NCI-H526 (cell line): ENCODE results near the gene TIAL1.
"Not testable (repeated sequence)": the region's sequence is repeated elsewhere in the genome, so short reads cannot be mapped to it uniquely, and the experiment has no call there.

ENCODE experiments used
- DNase-seq, 2 experiments: peaks; one replicate each; lab custom pipeline; 2025; lab: John Stamatoyannopoulos, UW

Gene TIAL1

GRCh38 chr10:119549247-119549999 lies 47.3 kb downstream of the TIAL1 start:
- DNase-seq, result no peak

GRCh38 chr10:119546009-119546408 lies 50.8 kb downstream of the TIAL1 start:
- DNase-seq, result no peak

- DNase-seq, result no peak
Measured at GRCh38 chr10:119545310-119545709, 51.5 kb downstream of the TIAL1 start.

DNA sequence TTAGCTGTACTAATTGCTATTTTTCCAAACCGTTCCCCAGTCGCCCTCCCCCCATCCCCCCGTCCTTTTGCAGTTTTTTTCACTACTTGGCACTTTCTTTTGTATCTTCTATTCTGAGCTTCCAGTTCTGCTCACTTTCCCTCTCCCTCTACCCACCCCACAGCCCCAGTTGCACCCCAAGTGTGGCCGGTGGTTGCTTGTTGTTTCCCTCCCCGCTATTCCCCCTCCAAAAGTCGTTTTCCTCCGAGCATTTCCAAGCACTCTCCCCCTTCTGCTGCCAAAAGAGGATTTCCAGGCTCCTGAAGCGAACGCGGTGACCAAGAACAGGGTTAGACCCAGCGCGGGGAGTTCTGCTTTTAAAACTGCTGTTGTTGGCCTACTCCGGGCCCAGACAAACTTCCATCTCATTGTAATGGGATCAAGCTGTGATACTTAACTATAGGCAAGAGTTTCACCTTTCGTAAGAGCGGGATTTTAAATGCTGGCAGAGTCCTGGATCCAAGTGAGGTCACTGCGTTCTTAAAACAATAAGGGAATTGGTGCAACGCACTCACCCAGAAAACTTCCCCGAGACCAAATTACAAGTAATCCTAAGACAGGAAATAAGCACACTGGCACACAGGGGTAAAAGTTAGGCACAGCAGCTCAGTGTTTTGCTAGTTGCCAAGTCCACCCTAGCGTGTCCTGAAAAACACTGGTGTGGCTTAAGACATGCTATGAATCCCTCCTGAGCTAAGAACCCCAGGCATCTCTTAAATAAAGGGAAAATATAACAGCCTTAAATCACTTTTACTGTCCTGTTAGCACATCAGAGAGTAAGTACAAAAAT lies 52.7 kb downstream of the TIAL1 start:
- no peak for DNase-seq

- peak in 1 of 2 experiments; percentile 68 for DNase-seq
Measured at GRCh38 chr10:119542988-119543813, 53.6 kb downstream of the TIAL1 start.

DNA sequence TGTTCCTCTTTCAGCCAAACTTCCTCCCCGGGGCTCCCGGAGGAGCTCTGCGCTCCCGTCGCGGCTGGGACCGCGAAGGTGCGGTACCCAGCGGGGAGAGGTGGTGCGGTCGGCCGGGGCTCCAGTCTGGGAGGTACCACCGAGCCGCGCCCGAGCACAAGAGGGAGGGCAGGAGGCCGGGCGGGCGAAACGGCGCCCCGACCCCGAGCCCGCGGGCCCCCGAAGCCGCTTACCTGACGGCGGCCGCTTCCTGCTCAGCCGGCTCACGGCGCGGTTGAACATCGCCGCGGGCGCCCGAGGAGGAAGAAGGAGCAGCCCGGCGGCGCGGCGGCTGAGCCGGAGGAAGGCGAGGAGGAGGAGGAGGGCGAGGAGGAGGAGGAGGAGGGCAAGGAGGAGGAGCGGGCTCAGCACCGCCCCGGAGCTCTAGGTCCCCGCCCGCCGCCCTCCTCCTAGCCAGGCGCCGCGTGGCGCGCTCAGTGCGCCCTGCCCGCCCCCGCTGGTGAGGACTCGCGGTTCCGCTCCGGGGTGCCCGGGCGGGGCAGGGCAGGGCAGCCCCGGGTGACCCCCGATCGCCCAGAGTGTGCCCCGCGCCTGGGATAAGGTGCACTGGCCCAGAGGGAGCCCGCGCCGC lies 54.3 kb downstream of the TIAL1 start, which contains the start of gene RGS10:
Gene RGS10, minus strand, starts transcription at position 363 of the 631 bp plus-strand sequence. Its CDS starts 81 bp downstream, at position 282.
- DNase-seq, result peak in 1 of 2 experiments; percentile 68

DNA sequence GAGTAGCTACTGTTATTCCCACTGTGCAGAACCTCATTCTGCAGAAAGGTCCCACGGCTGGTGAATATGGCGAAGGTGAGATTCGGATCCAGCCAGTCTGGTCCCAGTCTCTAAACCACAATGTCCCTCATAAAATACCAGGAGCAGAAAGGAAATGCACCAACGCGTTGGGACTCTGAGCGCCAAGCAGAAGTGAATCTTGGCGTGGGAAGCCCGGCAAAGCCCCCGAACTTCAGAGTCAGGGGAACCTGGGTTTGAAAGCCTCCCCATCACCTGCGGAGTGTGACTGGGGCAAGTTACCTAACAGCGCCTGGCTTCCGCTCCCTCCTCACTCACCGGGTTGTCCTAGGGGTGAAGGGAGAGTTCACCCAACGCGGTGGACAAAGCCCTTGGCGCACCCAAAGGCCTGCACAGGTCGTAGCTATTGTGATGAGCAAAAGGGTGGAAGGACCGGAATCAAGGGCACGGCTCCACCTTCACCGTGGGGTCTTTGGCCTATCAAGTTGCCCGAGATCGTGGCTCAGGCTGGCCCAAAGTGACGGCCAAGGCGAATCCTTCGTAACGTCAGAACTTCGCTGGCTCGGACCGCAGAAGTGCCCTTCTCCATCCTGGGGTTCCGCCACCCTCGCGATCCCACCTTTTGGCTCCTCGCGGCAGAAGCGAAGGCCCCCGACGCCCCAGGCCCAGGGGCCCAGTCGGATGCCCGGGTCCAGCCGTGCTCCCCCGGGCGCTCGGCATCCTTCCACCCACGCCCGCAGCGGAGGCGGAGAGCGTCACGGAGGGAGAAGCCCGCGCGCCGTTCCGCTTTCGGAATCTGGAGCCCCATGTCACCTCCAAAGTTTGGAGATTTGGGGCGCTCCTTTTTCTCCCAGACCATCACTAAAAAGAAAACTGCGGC lies 55.1 kb downstream of the TIAL1 start:
- no peak for DNase-seq

DNA sequence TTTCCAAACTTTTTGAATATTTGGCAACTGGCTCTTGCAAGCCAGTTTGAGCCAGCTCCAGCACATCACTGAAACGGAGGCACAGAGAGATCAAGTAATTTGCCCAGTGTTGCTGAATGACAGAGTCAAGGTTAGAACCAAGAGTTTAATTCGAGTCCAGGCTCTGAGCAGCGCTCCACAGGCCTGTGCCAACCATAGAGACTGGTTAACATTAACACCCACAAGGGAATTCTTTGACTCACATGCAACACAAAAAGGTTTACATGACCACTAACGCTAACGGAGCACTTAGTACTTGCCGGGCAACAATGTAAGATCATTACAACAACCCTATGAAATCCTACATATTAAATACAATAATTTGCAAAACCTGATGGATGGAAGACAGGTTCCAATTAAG lies 55.7 kb downstream of the TIAL1 start:
- no peak for DNase-seq

- no peak for DNase-seq
Measured at GRCh38 chr10:119540038-119540437, 56.7 kb downstream of the TIAL1 start.

DNA sequence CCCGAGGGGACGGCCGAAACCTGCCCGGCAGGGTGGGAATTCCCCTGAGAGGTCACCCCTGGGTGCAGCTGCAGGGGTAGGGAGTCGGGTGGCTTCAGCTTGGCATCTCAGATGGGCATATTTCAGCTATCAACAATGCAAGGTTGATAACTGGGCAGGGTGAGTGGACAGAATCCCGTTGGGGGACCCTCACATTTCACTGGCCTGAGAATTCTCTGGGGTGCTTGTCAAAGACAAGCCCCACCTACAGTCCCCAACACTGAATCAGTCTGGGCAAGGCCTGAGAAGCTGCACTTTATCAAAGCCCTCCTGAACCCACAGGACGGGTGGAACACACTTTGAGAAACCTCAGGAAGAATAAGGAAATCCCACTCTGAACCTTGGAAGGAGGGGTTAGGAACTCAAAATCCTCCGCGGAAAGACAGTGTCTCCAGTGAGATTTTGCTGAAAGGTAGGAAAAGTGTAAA lies 57.4 kb downstream of the TIAL1 start:
- no peak for DNase-seq

DNA sequence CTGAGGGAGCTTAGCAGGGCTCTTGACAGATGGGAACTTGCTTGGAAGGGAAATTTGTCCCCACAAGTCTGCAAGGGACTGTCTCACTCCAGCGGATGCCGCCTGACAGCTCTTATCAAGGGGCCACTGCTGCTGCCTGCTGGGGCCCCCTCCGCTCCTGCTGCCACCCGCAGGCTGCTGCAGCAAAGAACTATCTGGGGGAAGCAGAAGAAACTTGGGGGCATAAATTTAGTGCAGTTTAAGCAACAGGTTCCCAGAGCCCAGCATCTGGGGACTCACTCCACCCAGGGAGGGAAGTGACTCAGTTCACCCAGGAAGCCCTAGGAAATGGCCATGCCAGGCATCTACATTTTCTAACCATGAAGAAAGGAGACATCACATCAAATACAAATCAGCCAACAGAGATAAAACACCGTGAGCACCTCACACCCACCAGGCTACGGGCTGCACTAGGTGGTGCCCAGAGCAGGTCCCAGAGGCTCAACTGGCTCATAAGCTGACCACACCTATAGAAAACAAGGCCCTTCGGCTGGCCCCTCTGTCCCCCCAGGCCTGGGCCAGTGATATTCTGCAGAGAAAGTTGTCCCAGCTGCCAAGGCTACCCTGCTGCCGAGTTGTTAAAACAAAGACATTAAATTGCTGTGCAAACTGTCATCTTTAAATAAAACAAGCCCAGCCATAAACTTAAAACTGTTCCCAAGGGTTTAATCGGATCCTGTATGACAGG lies 58.0 kb downstream of the TIAL1 start:
- DNase-seq, result no peak

DNA sequence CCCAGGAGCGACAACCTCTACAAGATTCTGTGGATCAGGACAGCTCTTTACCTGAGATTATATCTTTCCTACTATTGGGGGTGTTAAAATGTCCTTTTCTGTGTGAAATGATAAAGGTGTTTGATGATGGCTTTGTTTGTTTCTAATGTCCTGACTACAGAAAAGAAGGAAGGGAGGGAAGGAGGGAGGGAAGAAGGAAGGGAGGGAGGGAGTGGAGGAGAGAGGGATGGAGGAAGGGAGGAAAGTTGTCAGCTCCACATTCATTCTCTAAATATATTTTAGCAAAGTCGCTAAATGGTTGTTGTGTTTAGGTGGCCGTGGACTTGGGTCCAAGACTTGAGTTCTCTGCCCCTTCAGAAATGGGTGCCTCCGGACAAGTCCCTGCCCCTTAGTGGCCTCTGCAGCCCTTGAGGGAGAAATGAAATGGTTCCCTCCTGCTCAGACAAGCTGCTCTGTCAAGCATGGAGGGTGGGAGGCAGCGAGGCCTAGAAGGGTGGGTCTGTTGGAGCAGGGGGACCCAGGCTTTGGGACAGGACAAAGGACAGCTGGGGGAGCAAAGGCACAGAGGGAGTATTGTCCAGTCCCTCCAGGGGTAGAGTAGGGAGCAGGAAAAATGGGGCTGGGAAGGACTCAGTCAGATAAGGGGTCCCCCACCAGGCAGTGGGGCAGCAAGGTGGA lies 58.7 kb downstream of the TIAL1 start:
- no peak for DNase-seq

DNA sequence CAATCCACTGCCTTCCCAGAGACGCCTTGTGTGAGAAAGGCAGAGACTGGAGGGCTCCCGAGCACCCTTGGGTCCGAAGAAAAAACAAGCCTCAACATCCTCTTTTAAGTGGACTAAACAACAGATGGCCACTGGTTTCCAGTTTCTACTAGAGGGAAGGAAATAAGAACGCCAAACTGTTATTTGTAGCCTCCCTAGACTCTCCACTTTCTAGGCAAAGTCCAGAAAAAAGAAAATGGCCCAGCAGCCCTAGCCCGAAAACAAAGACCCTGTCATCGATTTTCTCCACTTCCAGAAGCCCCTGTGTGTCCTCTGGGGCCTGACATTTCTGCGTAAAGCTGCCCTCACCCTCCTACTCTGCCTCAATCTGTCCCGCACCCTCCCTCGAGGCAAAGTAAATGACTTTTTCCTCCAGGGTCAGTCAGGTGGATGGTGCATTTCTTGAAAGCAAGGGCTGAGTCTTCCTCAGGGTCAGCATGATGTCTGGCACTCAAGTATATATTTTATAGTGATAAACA lies 60.2 kb downstream of the TIAL1 start:
- no peak for DNase-seq

DNA sequence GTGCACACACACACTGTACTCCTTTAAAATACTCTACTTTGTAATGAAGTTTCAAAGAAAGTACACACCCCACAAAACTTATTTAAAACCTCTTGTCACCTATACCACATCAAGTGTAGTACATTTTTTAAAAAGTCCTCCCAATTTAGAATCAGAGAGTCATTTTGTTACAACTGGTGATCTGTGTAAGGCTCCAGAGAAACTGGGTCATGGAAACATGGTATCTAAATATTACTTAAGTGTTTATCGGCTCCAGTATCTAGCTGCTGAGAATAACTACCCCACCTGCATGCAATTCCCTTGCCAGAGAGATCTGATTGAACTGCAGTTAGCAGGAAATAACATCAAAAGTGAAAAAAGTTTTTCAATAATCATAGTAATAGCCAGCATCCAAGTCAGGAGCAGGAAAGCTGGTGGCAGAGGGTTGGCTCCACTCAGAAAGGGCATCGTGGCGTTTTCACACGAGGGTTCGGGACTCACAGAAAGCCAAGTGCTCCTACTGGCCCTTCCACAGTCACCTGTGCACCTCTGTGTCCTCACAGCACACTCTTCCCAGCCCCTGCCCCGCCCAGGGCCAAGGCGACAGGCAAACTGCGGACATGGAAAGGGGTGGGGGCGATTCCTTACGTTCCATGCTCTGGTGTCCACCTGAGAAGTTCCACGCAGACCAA lies 60.8 kb downstream of the TIAL1 start:
- DNase-seq, result no peak

GRCh38 chr10:119535305-119535704 lies 61.5 kb downstream of the TIAL1 start:
- DNase-seq, result no peak

GRCh38 chr10:119533473-119533872 lies 63.3 kb downstream of the TIAL1 start:
- no peak for DNase-seq

DNA sequence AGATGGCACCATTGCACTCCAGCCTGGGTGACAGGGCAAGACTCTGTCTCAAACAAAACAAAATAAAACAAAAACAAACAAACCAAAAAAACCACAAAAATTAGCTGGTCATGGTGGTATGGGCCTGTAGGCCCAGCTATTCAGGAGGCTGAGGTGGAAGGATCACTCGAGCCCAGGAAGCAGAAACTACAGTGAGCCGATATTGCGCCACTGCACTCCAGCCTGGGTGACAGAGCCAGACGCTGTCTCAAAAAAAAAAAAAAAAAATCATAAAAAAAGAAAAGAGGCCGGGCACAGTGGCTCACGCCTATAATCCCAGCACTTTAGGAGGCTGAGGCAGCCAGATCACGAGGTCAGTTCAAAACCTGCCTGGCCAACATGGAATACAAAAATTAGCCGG lies 64.0 kb downstream of the TIAL1 start:
- DNase-seq, result not testable (repeated sequence)

GRCh38 chr10:119532251-119532650 lies 64.5 kb downstream of the TIAL1 start:
- not testable (repeated sequence) for DNase-seq
